ENCODE data around the gene PIGN. TPM values are rescaled to one million over a fixed set of nuclear protein-coding genes. Genes with fewer than 3 reads are reported as not detected.

Gene PIGN
- polyA plus RNA-seq, 3 donors, result 4.1 to 14.7 (median 14.6) TPM

- no peak overlapping the region for H3K4me2 ChIP-seq (replicated peaks; ENCODE audit: extremely low read depth, low read length, poor library complexity, severe bottlenecking)
- Mint-ChIP-seq H3K36me3 (peaks cover 24 to 31% of the 10 kb centered on the region in 2 donors), H3K4me1 (no peaks in the 10 kb centered on the region), H3K4me3 (no peak overlapping the region), H3K9me3 (no peaks in the 10 kb centered on the region), H3K27me3 (ENCODE audit: low read depth in 3 of 3) (no peaks in the 10 kb centered on the region), H3K27ac (no peak overlapping the region)
- no peak overlapping the region for H2AFZ ChIP-seq (ENCODE audit: insufficient read depth, low read depth, low read length, poor library complexity, severe bottlenecking)
- no peak for TF ChIP-seq CTCF (IDR thresholded peaks at IDR 0.05)
- H3K4me3 ChIP-seq (replicated peaks in 1 of 3; ENCODE audit: low read depth in 2 of 3, low read length in 3 of 3), result no peak overlapping the region
- DNase-seq, result no peak
- H4K20me1 ChIP-seq (ENCODE audit: insufficient read depth, low read length), result no peaks in the 10 kb centered on the region
- H3K9ac ChIP-seq (ENCODE audit: insufficient read depth, low read length, poor library complexity, severe bottlenecking), result no peak overlapping the region
- WGBS (ENCODE audit: insufficient coverage), result no CpG with 5 or more reads among the region's 2 CpGs
- no peaks in the 10 kb centered on the region for H3K79me2 ChIP-seq (ENCODE audit: insufficient read depth, low read length)
- H3K36me3 ChIP-seq (replicated peaks in 1 of 2; ENCODE audit: control insufficient read depth in 1 of 2, insufficient read depth in 2 of 2, low read length in 2 of 2), result peaks cover 11 to 12% of the 10 kb centered on the region in 2 donors
- intact Hi-C loops (cut with micrococcal nuclease), result no loop called here
- H3K27me3 ChIP-seq (ENCODE audit: control insufficient read depth in 2 of 2, insufficient read depth in 2 of 2, low read length in 2 of 2), result no peaks in the 10 kb centered on the region
- no peaks in the 10 kb centered on the region for H3K9me3 ChIP-seq (replicated peaks in 1 of 2; ENCODE audit: control insufficient read depth in 1 of 2, insufficient read depth in 1 of 2, low read length in 2 of 2)
- no peak overlapping the region for H3K27ac ChIP-seq (ENCODE audit: low read depth in 1 of 2, low read length in 2 of 2)
- no peaks in the 10 kb centered on the region for H3K4me1 ChIP-seq (ENCODE audit: control insufficient read depth in 1 of 2, insufficient read depth in 2 of 2, low read length in 2 of 2)
Measured at GRCh38 chr18:62106271-62106670, 80.6 kb downstream of the PIGN start.

- no peaks in the 10 kb centered on the region for H3K9me3 ChIP-seq (replicated peaks in 1 of 2; ENCODE audit: control insufficient read depth in 1 of 2, insufficient read depth in 1 of 2, low read length in 2 of 2)
- no peaks in the 10 kb centered on the region for H3K27me3 Mint-ChIP-seq (ENCODE audit: low read depth in 3 of 3)
- no peak for TF ChIP-seq CTCF (IDR thresholded peaks at IDR 0.05)
- H3K4me1 Mint-ChIP-seq, result no peaks in the 10 kb centered on the region
- no peaks in the 10 kb centered on the region for H3K27me3 ChIP-seq (ENCODE audit: control insufficient read depth in 2 of 2, insufficient read depth in 2 of 2, low read length in 2 of 2)
- H2AFZ ChIP-seq (ENCODE audit: insufficient read depth, low read depth, low read length, poor library complexity, severe bottlenecking), result no peak overlapping the region
- no peaks in the 10 kb centered on the region for H3K4me1 ChIP-seq (ENCODE audit: control insufficient read depth in 1 of 2, insufficient read depth in 2 of 2, low read length in 2 of 2)
- DNase-seq, result no peak
- no peak overlapping the region for H3K27ac Mint-ChIP-seq
- no peak overlapping the region for H3K4me3 ChIP-seq (replicated peaks in 1 of 3; ENCODE audit: low read depth in 2 of 3, low read length in 3 of 3)
- WGBS (ENCODE audit: insufficient coverage), result no CpG with 5 or more reads among the region's 3 CpGs
- no peaks in the 10 kb centered on the region for H4K20me1 ChIP-seq (ENCODE audit: insufficient read depth, low read length)
- no peak overlapping the region for H3K27ac ChIP-seq (ENCODE audit: low read depth in 1 of 2, low read length in 2 of 2)
- H3K9me3 Mint-ChIP-seq, result no peaks in the 10 kb centered on the region
- intact Hi-C loops (cut with micrococcal nuclease), result no loop called here
- H3K36me3 Mint-ChIP-seq, result peaks cover 28 to 33% of the 10 kb centered on the region in 2 donors
- peaks cover 15 to 19% of the 10 kb centered on the region in 2 donors for H3K36me3 ChIP-seq (replicated peaks in 1 of 2; ENCODE audit: control insufficient read depth in 1 of 2, insufficient read depth in 2 of 2, low read length in 2 of 2)
- H3K4me2 ChIP-seq (replicated peaks; ENCODE audit: extremely low read depth, low read length, poor library complexity, severe bottlenecking), result no peak overlapping the region
- no peaks in the 10 kb centered on the region for H3K79me2 ChIP-seq (ENCODE audit: insufficient read depth, low read length)
- no peak overlapping the region for H3K9ac ChIP-seq (ENCODE audit: insufficient read depth, low read length, poor library complexity, severe bottlenecking)
- no peak overlapping the region for H3K4me3 Mint-ChIP-seq
Measured at GRCh38 chr18:62105376-62105775, 81.5 kb downstream of the PIGN start.

All from CD14-positive monocyte (primary cell).